Lung (tissue), 12 donors: ENCODE results near the gene COLEC11. TPM values are rescaled to one million over a fixed set of nuclear protein-coding genes. Genes with fewer than 3 reads are reported as not detected.

Experiments
- ATAC-seq: fragments of 200-7000 bp; cut with Tn5 transposase; one replicate; pipeline ENCODE4 v1.9.1; 2020; ENCODE audit warnings: moderate number of reproducible peaks; ENCODE audit not compliant: insufficient read depth, low FRiP score
- DNase-seq, 3 donors: peaks; one replicate each; pipeline ENCODE4 v3.0.0-alpha.2; 2013 to 2017
- H3K27ac ChIP-seq, 2 donors: one replicate each; pipeline ENCODE4 v1.5.1; 2013; ENCODE audit warnings: mild to moderate bottlenecking in 2 of 2, moderate library complexity in 2 of 2, control low read depth in 1 of 2, inconsistent platforms in 1 of 2, low read depth in 1 of 2, low read length in 1 of 2
- H3K27me3 ChIP-seq, 3 donors: one replicate each; pipeline ENCODE4 v1.5.1; 2013; ENCODE audit warnings: low read length in 2 of 3; ENCODE audit not compliant: control insufficient read depth in 3 of 3, insufficient read depth in 3 of 3
- H3K36me3 ChIP-seq, 4 donors: one replicate each; pipeline ENCODE4 v1.5.1; 2013; ENCODE audit warnings: low read length in 4 of 4, mild to moderate bottlenecking in 1 of 4, moderate library complexity in 1 of 4; ENCODE audit not compliant: control insufficient read depth in 4 of 4, insufficient read depth in 4 of 4
- H3K4me1 ChIP-seq, 5 donors: one replicate each; pipeline ENCODE4 v1.5.1; 2013; ENCODE audit warnings: low read length in 5 of 5, mild to moderate bottlenecking in 2 of 5, moderate library complexity in 1 of 5; ENCODE audit not compliant: control insufficient read depth in 5 of 5, insufficient read depth in 5 of 5
- H3K4me3 ChIP-seq: one replicate; pipeline ENCODE4 v1.5.1; 2013; ENCODE audit warnings: mild to moderate bottlenecking, control low read depth, moderate library complexity
- H3K9ac ChIP-seq, 2 donors: one replicate each; pipeline ENCODE4 v1.5.1; 2013; ENCODE audit warnings: low read length in 2 of 2, control low read depth in 1 of 2; ENCODE audit not compliant: insufficient read depth in 1 of 2
- H3K9me3 ChIP-seq, 4 donors: one replicate each; pipeline ENCODE4 v1.5.1; 2013; ENCODE audit warnings: low read length in 3 of 4, mild to moderate bottlenecking in 1 of 4, moderate library complexity in 1 of 4; ENCODE audit not compliant: control insufficient read depth in 4 of 4, insufficient read depth in 3 of 4
- CTCF ChIP-seq: IDR thresholded peaks from 2 replicates; pipeline ENCODE4 v1.5.1; 2012; ENCODE audit warnings: mild to moderate bottlenecking; ENCODE audit errors: control extremely low read depth, extremely low read depth
- WGBS, 2 donors: extraction: QIAGEN DNeasy Blood & Tissue Kit; methylation state at CpG; one replicate each; pipeline ENCODE4 v1.1.7; 2013; 5-methylcytosine and 5-hydroxymethylcytosine counted together
- polyA plus RNA-seq, 2 donors: library from polyadenylated mRNA; stranded (reverse); fragments of 200-250 nt; gene quantifications; one replicate each; pipeline ENCODE4 v1.2.1, GENCODE V29; 2013
- total RNA-seq, 2 donors: library from RNA; depleted of rRNA in 1 of 2; stranded (reverse); fragments of >200 nt in 1 of 2; gene quantifications; one replicate each; pipeline ENCODE4 v1.2.1, GENCODE V29; 2014 to 2021
- donor health status: control.
- donor health status: control.
- donor health status: Bipolar disorder and iron deficiency.
- donor health status: healthy.
- donor health status: DM: yes; HTN: yes; CAD: no.

Gene COLEC11
- total and polyA plus RNA-seq, 4 donors, result 0.71 to 3.7 (median 1.9) TPM

GRCh38 chr2:3620834-3621233, 25.9 kb downstream of the COLEC11 start:
- Histone ChIP-seq H3K4me1 (peaks cover 0 to 2% (median 0%) of the 10 kb centered on the region in 5 donors), H3K27me3 (no peaks in the 10 kb centered on the region), H3K4me3 (no peak overlapping the region), H3K9ac (no peak overlapping the region), H3K9me3 (no peaks in the 10 kb centered on the region), H3K27ac (no peak overlapping the region), H3K36me3 (no peaks in the 10 kb centered on the region)
- DNase-seq, result no peak
- 82 to 90% methylated on average over 5 of the region's 5 CpGs for WGBS, 2 donors
- no peak for TF ChIP-seq CTCF
- ATAC-seq, result no peak

- DNase-seq, result no peak
These were observed 28.1 kb downstream of the COLEC11 start for GRCh38 chr2:3622967-3623366.

GRCh38 chr2:3624059-3624794, 29.3 kb downstream of the COLEC11 start:
- Histone ChIP-seq H3K4me3 (no peak overlapping the region), H3K36me3 (no peaks in the 10 kb centered on the region), H3K9ac (no peak overlapping the region), H3K27ac (no peak overlapping the region), H3K9me3 (no peaks in the 10 kb centered on the region), H3K4me1 (peaks cover 2 to 13% (median 12%) of the 10 kb centered on the region in 5 donors), H3K27me3 (no peaks in the 10 kb centered on the region)
- no peak for TF ChIP-seq CTCF
- DNase-seq (no peak), ATAC-seq (no peak)
- WGBS, 2 donors, result 76 to 89% methylated on average over 4 of the region's 4 CpGs

More at GRCh38 chr2:3622967-3623366, 28.1 kb downstream of the COLEC11 start:
- Histone ChIP-seq H3K4me3 (no peak overlapping the region), H3K4me1 (peaks cover 2 to 12% (median 10%) of the 10 kb centered on the region in 5 donors), H3K27ac (no peak overlapping the region), H3K36me3 (no peaks in the 10 kb centered on the region), H3K27me3 (no peaks in the 10 kb centered on the region), H3K9ac (no peak overlapping the region), H3K9me3 (no peaks in the 10 kb centered on the region)
- no peak for ATAC-seq
- 86 to 87% methylated on average over 1 of the region's 1 CpG for WGBS, 2 donors
- TF ChIP-seq CTCF, result no peak

GRCh38 chr2:3625186-3625585, 30.3 kb downstream of the COLEC11 start:
- ATAC-seq (no peak), DNase-seq (no peak)
- Histone ChIP-seq H3K9ac (no peak overlapping the region), H3K4me3 (no peak overlapping the region), H3K27ac (no peak overlapping the region), H3K4me1 (peaks cover 3 to 16% (median 12%) of the 10 kb centered on the region in 5 donors), H3K27me3 (no peaks in the 10 kb centered on the region), H3K9me3 (no peaks in the 10 kb centered on the region), H3K36me3 (no peaks in the 10 kb centered on the region)
- TF ChIP-seq CTCF, result no peak
- 95 to 97% methylated on average over 8 of the region's 8 CpGs for WGBS, 2 donors
